Mucosa of descending colon (tissue), 3 donors: ENCODE measurements around the gene SERPINE2. TPM values are rescaled to one million over a fixed set of nuclear protein-coding genes. Genes with fewer than 3 reads are reported as not detected.

Experiments
- ATAC-seq: fragments of 200-7000 bp; cut with Tn5 transposase; one replicate; pipeline ENCODE4 v1.9.1; 2020; ENCODE audit warnings: mild to moderate bottlenecking, moderate library complexity
- DNase-seq, 3 donors: peaks; one replicate each; pipeline ENCODE4 v3.0.0-alpha.2; 2020
- H3K36me3 ChIP-seq: fragments of 200-600 bp; one replicate; pipeline ENCODE4 v1.8.0; 2021; ENCODE audit warnings: low read depth, mild to moderate bottlenecking
- H3K4me1 ChIP-seq: fragments of 200-600 bp; one replicate; pipeline ENCODE4 v1.8.0; 2021; ENCODE audit warnings: low read depth, mild to moderate bottlenecking
- H3K4me3 ChIP-seq: fragments of 200-600 bp; one replicate; pipeline ENCODE4 v1.8.0; 2021; ENCODE audit warnings: mild to moderate bottlenecking
- H3K9me3 ChIP-seq: fragments of 200-600 bp; one replicate; pipeline ENCODE4 v1.8.0; 2021; ENCODE audit warnings: mild to moderate bottlenecking
- intact Hi-C, 2 donors: fragments of 100-400 bp; cut with DNase I in 1 of 2; cut with micrococcal nuclease in 1 of 2; formaldehyde crosslinking; loops; one replicate each; pipeline versions ENCODE4 v1.11.0 to v1.11.1; 2022; cut with DNase I, micrococcal nuclease
- total RNA-seq, 3 donors: library from RNA; stranded (reverse); fragmentation: NEBNext Ultra II Directional in 2 of 3; extraction: Animal tissue kit (Norgen Biotek cat#: 25700) in 2 of 3; gene quantifications; one replicate each; pipeline versions ENCODE4 v1.2.1 to v1.2.4, GENCODE V29; 2021 to 2023
- TF ChIP-seq, protein P1 (sequence below): fragments of 200-600 bp; IDR thresholded peaks from one replicate; pipeline ENCODE4 v1.8.0; 2022; ENCODE audit warnings: antibody characterized with exemption, mild to moderate bottlenecking
- donor health status: DM: no; HTN: no; CAD: no; lungs with moderate emphysema.
- donor health status: DM: no; HTN: no; CAD: no.
- donor health status: DM: no; HTN: yes; CAD: no.

The SERPINE2 gene
- total RNA-seq, 3 donors from 2014 or later, result 10.6 to 15.9 (median 12.4) TPM

DNA sequence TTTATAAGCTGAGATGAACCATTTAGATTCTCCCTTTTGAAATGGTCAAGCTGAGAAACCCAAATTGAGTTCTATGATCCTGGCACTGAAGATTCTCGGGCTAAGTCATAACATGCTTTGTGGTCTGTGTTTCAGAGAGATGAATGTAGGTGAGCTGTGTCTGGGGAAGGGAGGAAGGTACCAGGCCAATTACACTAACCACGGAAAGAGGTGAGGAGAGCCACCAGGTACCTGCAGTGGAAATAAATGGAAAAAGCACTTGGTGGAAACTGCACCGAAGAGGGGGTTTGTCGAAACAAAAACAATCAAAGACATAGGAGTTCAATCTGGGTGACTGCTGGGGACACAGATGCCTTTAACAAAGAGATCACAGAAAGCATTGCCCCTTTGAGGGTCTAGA, 82.8 kb downstream of the SERPINE2 start:
- TF ChIP-seq, protein P1, sequence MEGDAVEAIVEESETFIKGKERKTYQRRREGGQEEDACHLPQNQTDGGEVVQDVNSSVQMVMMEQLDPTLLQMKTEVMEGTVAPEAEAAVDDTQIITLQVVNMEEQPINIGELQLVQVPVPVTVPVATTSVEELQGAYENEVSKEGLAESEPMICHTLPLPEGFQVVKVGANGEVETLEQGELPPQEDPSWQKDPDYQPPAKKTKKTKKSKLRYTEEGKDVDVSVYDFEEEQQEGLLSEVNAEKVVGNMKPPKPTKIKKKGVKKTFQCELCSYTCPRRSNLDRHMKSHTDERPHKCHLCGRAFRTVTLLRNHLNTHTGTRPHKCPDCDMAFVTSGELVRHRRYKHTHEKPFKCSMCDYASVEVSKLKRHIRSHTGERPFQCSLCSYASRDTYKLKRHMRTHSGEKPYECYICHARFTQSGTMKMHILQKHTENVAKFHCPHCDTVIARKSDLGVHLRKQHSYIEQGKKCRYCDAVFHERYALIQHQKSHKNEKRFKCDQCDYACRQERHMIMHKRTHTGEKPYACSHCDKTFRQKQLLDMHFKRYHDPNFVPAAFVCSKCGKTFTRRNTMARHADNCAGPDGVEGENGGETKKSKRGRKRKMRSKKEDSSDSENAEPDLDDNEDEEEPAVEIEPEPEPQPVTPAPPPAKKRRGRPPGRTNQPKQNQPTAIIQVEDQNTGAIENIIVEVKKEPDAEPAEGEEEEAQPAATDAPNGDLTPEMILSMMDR, result no peak
- no peak for DNase-seq
- intact Hi-C loops, result no loop called here
- Histone ChIP-seq H3K4me3 (no peak overlapping the region), H3K9me3 (no peaks in the 10 kb centered on the region), H3K4me1 (peaks cover 33% of the 10 kb centered on the region), H3K36me3 (no peaks in the 10 kb centered on the region)
- ATAC-seq, result no peak

DNA sequence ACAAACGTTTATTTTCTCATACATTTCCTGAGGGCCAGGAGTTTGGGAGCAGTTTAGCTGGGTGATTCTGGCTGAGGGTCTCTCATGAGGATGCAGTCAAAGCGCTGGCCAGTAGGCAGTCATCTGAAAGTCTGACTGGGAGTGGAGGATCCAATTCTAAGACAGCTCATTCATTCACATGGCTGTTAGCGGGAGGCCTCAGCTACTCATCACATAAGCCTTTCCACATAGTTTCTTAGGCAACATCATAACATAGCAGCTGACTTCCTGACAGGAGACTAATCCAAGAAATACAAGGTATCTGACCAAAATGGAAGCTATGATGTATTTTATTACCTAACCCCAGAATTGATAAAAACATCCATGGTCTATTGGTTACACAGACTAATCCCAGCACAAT, 84.7 kb downstream of the SERPINE2 start:
- TF ChIP-seq, protein P1, result no peak
- peaks cover 28% of the 10 kb centered on the region for H3K4me1 ChIP-seq
- H3K36me3 ChIP-seq, result no peaks in the 10 kb centered on the region
- no peaks in the 10 kb centered on the region for H3K9me3 ChIP-seq
- H3K4me3 ChIP-seq, result no peak overlapping the region
- intact Hi-C loops, result no loop called here
- ATAC-seq (no peak), DNase-seq (no peak)

DNA sequence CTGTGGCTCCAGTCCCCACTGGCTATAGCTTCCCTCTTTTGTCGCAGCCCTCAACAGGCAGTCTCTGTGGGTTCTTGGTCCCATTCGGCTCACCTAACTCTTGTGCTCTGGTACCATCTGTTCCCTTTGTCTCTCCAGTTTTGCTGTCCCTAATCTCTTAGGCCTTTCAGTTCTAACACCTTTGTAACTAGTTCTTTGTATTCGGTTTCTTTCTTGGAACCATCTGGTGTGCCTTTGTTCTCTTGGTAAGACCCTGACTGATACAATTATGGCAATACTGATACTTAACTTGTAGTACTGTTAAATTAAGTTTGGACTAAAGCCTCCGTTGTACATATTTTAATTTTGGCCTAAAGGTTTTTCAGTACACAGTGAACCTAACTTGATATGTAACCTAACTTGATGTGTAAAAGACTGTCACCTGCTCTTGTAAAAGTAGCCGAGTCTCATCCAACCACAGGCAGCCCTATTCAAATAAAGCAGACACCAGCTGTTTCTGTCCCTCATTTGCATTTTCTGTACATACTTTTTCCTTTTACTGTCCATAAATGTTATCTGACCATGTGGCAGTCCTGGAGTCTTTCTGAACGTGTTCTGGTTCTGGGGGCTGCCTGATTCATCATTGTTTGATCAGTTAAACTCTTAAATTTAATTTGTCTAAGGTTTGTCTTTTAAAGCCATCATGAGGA, 86.7 kb downstream of the SERPINE2 start:
- TF ChIP-seq, protein P1, result no peak
- no peaks in the 10 kb centered on the region for H3K9me3 ChIP-seq
- no peaks in the 10 kb centered on the region for H3K36me3 ChIP-seq
- H3K4me1 ChIP-seq, result peaks cover 13% of the 10 kb centered on the region
- H3K4me3 ChIP-seq, result no peak overlapping the region
- ATAC-seq (peak; percentile 55), DNase-seq (no peak)
- intact Hi-C loops, result no loop called here

DNA sequence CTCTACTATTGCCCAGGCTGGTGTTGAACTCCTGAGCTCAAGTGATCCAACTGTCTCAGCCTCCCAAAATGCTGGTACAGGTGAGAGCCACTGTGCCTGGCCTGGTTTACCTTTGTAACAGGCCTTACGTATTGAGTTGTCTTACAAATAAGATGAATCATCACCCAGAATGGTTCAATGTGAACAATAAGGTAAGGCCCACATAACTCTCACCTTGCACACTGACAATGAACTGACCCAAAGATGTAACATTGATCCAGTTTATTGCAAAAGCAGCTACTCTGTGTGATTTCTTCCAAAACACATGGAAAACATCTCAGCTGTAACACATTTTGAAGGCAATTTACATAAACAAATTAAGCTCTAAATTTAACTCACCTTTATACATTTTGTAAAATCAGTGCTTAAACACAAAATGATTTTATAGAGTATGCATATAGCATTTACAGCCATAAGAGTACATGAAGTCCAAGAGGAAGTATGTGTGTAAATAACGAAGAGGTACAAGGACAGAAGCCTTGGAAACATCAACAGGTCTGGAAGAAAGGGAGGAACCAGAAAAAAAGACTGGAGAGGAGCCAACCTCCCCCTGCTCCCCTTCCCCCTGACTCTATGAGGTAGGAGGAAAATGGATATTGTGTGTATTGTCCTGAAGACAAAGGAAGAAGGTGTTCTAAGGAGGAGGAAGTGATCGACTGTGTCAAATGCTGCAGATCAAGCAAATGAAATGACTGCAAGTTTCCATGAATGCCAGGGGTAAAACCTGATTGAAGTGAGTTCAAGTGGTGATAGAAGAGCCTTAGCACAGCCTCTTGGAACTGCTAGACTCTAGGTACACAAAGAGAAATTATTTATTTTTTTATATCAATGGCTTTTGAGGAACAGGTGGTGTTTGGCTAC, 88.4 kb downstream of the SERPINE2 start:
- Histone ChIP-seq H3K4me3 (no peak overlapping the region), H3K36me3 (no peaks in the 10 kb centered on the region), H3K4me1 (peaks cover 14% of the 10 kb centered on the region), H3K9me3 (no peaks in the 10 kb centered on the region)
- intact Hi-C loops, result no loop called here
- DNase-seq, result no peak
- TF ChIP-seq, protein P1, result no peak
- ATAC-seq, result peak; percentile 83

GRCh38 chr2:223949241-223949840, 89.7 kb downstream of the SERPINE2 start:
- no peaks in the 10 kb centered on the region for H3K36me3 ChIP-seq
- TF ChIP-seq, protein P1, result no peak
- ATAC-seq (no peak), DNase-seq (no peak)
- intact Hi-C loops, result no loop called here
- H3K4me1 ChIP-seq, result peaks cover 17% of the 10 kb centered on the region
- no peak overlapping the region for H3K4me3 ChIP-seq
- H3K9me3 ChIP-seq, result no peaks in the 10 kb centered on the region
